ENCODE data around the gene ATXN7. TPM values are rescaled to one million over a fixed set of nuclear protein-coding genes. Genes with fewer than 3 reads are reported as not detected.

The ATXN7 gene
- total RNA-seq, 1 experiment from 2014 or later: 4.0 TPM

DNA sequence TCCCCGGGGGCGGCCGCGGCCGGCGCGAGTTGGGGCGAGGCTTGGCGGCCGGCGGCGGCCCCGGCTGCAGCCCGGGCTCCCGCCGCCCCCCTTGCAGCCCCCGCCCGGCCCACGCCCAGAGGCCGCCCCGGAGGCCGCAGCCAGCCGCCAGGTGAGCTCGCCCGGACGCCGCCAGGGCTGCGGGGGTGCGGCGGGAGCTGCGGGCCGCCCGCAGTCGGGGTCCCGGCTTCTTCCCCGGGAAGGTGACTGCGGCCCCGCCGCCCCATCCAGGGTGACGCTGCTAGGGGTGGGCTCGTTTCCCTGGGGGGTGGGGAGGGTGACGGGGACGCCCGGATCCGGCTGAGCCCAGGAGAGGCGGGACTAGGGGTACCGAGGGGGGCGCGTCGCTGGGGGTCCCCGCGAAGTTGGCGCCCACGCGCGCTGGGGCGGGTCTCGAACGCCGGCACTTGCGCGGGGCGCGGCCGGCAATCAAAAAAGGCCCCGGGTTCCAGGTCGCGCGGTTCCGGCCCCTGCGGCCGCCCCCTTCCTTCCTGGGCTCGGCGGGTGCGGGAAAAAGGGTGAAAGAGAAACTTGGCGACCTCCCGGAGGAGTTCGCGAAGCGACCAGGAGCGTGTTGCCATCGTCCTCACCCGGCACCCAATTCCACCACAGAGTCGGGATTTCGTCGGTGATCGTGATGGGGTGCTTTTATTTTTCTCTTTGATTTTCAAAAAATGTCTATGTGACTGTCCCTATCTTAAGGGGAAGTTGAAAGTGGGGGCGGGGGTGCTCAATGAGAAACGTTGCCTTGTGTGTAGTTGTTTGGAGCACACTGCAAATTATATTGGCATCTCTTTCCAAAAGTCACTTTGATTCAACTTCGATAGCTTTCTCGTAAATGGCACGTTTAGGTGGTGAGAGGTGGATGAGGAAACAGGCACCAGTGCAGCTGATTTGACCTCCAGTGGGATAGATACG lies 619 bp downstream of the ATXN7 start:
- DNase-seq (ENCODE audit: low spot score): no peak

DNA sequence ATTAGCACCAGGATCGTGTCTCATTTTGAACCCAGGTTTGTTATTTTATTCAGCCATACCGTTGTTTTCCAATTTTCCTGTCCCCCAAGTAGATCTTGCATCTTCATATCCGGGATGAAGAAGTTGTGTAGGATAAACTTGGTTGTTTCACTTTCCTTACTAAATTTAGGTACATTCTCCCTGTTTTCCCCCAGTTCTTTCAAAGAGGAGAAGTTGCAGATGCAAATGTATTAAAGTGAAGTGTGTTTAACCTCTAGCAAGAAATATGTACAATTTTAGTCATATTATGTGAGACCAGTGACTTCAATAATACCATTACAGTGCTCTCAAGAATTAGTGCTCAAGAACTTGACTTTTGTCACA lies 1.3 kb downstream of the ATXN7 start:
- DNase-seq (ENCODE audit: low spot score): no peak

DNA sequence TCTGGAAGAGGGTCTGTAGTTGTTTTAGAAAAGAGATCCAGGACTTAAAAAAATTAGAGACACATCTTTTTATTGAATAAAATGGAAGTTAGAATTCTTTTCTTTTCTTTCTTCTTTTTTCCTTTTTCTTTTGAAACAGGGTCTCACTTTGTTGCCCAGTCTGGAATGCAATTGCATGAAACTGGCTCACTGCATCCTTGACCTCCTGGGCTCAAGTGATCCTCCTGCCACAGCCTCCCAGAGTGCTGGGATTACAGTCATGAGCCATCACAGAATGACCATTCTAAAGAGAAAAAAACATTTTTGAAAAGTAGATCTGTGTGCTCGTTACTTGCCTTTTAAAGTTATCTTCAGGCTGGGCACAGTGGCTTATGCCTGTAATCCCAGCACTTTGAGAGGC lies 3.6 kb downstream of the ATXN7 start:
- DNase-seq (ENCODE audit: low spot score): no peak

DNA sequence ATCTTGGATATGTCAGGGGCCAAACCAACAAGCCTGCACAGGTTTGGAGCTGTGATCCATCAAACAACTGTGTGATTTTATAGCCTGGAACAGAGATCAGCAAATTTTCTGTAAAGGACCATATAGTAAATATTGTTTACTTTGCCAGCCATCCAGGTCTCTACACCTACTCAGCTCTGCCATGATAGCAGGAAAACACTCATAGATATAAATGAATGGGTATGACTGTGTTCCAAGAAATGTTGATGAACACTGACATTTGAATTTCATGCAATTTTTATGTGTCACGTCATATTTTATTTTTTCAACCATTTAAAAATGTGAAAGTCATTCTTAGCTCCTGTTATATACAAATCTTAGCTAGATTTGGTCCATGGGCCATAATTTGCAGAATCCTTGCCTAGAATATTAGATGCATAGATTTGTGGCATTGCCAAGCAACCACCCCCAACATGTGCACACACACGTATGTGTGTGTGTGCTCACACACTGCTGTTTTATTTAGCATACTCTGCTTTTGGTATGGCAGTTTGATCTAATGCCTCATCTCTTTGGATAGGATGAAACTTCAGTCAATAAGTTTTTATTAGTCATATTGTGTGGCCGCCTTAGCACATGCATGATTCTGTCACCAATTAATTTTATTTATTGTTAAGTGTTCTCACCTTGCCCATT lies 6.4 kb downstream of the ATXN7 start:
- DNase-seq (ENCODE audit: low spot score): no peak

DNA sequence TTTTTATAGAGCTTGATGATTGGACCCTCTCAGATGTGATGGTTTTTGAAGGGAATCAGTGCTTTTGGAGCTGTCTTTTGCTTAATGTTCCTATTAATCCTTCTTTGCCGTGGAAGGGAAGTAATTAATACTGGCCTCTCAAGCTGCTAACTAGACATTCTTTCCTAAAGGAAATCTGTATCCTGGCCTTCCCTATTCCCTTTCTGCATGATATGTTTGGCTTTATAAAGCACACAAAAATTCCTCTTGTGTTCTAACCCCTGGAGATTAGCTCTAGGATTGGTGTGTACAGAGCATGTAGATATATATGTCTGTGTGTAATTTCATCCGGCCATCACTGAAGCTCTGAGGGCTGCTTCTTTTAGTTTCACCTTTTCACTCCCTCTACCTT lies 6.9 kb downstream of the ATXN7 start:
- no peak for DNase-seq (ENCODE audit: low spot score)

DNA sequence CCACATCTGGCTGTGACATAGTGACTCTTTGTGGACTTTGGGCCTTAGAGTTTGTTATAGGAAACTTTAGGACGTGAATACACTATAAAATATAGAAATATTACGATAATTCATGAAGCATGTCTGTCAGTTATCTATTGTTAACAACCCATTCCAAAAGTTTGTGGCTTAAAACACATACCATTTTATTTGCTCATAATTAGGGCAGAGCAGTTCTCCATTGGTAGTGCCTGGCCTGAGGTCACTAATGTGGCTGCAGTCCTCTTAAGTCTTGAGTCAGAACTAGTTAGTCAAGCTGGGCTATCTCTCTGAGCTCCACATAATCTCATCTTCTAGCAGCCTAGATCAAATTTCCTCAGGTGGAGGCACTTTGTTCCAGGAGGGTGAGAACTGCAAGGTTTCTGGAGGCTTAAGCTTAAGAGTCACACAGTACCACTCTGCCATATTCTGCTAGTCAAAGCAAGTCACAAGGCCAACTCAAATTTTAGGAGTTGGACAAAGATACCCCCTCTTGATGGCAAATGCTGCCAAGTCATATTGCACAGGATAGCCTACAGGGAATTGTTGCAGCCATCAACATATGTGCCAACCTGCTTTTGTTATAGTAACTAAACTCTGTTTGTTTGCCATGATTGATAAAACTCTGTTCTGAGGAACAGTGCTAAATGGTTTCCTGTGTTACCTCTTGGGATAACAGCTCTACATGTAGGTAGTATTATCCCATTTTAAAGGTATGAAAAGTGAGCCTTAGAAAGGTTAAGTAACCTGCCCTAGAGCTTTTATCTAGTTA lies 8.7 kb downstream of the ATXN7 start:
- peak; percentile 21 for DNase-seq (ENCODE audit: low spot score)

DNA sequence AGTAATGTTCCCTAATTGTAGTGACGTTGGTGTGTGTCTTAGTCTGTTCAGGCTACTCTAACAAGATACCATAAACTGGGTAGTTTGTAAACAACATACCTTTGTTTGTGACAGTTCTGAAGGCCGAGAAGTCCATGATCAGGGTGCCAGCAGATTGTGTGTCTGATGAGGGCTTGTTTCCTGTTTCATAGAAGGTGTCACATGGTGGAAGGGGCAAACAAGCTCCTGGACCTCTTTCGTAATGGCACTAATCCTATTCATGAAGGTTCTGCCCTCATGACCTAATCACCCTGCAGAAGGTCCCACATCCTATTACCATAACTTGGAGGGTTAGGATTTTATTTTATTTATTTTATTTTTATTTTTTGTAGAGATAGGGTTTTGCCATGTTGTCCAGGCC lies 11.1 kb downstream of the ATXN7 start:
- no peak for DNase-seq (ENCODE audit: low spot score)

DNA sequence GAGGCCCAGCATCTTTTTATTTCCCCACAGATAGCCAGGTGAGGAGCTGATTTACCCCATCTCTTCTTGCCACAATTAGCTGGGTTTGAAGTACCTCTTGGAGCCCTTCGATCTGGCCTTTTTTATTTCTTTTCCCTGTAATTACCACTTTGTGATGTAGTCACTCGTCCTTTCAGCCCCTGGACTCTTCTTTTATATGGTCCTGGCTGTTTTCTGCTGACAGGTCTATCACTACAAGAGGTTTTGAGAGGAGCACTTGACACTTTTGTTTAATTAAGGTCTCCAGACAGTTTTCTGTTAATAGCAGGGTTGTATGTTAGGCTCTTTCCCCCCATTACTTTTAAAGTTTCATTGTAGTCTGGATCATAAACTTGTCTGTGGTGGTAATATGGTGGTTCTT lies 11.8 kb downstream of the ATXN7 start:
- no peak for DNase-seq (ENCODE audit: low spot score)

DNA sequence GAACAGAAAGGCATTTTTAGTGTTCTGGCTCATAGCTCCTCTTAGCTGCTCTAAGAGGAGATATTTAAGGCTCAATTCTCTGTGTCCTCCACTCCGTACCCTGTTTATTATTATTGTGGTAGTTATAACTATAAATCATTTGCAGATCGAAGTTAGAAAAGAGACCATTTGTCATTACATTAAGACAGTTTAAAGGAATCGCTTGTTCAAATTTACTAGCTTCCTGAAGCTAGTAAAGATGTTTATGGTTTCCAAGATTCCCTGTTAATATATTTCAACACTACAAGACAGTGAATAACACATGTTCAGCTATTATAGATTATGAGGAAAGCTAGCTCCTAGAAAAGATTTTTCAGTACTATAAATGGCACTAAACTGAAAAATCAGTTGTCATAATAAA lies 12.6 kb downstream of the ATXN7 start:
- DNase-seq (ENCODE audit: low spot score): no peak

DNA sequence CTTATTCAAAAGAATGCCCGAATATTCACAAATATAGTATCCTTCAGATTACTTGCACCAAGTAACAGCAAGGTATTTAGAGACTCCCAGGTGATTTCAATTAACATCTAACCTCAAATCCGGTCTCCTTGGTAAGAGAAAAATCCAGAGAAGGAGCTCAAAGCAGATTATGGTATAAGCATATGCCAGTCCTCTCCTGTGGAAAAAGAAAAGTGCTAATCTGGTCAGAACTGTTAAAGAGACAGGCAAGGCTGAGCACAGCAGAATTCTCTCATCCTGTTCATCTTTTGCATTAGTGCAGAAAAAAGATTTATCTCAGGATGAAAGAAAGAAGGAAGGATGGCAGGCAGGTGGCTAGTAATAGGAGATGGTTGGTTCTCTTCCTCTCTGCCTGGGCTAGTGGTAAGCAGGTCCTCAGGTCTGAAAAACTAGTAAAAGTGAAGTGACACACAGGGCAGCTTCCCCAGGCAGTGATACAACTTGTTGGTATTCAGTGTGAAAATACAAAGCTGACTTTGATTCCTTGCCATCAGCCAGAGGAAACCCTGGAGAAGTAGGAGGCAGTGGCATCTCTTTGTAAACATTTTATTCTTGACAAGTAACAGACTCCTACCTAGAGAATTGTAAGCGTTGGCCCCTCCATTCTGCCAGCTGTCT lies 14.2 kb downstream of the ATXN7 start:
- no peak for DNase-seq (ENCODE audit: low spot score)

DNA sequence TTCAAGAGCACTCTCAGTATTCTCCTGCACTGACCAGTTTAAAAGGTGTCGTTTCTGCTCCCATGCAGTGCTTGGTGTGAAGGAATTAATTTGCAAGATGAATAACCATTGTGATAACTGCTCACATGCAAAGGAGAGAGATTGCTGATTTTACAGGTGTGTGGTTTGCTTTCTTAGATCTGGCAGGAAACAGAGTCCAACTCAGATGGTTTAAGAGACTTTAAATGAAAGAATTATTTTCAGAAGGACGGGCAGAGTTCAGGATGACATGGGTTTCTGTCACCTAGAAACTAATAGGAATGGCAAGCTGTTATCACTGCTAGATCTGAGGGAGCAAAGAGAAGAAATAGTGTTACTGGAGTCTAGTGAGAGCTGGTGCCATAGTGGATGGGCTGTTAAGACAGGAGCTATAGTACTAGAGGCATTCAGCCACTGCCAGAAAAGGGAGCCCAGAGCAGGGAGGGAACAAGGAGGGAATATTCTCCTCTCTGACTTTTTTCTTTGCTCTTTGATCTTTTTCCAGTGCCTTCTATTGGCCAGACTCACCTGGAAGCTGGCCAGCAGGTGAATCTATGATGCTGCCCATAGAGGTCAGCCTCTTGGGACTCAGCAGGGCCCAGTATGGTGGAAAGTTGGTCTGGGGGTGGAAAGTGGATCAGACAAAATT lies 14.9 kb downstream of the ATXN7 start:
- no peak for DNase-seq (ENCODE audit: low spot score)

DNA sequence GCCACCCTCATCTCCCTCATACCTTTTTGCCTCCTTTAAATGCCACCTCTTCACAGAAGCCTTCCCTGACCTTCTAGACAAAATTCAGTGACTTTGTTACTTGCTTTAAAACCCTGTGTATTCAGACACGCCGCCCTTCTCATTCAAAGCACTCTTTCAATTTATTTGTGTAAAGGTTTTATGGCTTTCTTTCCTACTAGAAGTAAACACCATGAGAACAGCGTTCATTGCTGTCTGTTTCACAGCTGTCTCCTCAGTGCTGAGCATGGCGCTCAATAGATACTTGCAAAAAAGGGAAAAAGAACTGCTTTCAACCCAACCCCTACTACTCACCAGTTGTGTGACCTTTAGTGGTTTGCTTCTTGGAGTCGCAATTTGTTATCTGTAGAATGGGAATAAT lies 17.0 kb downstream of the ATXN7 start:
- no peak for DNase-seq (ENCODE audit: low spot score)

DNA sequence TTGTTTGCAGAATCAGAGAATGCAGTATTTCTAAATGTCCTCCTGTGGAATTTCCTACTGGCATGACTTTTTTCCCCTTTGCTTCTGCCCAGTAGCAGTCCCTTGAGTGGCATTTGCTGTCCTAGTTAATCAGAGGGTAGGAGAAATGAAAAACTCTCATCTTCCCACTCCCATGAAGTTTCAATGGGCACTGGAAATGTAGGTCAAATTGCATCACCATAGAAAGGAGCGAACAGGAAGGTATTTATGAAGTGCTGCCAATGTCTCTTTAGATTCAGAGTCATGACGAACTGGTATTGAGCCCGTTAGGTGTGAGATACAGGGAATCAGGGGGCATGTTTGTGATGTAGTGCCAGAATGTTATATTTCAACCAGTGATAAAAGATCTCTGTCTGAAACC lies 23.2 kb downstream of the ATXN7 start:
- DNase-seq (ENCODE audit: low spot score): no peak

DNA sequence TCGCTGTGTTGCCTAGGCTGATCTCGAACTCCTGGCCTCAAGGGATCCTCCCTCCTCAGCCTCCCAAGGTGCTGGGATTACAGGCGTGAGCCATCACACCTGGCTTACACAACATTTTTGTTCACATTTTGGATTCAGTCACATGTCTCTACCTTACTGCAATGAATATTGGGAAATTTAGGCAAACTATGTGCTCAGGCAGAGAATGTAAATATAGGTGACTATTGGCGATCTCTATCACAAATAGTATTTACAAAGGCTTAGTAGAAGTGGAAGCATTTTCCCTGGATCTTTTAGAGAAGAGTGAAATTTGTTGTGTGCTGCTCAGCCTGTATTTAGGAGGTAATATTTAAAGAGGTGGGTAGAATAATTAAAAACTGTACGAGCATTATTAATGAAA lies 27.9 kb downstream of the ATXN7 start:
- DNase-seq (ENCODE audit: low spot score): no peak

DNA sequence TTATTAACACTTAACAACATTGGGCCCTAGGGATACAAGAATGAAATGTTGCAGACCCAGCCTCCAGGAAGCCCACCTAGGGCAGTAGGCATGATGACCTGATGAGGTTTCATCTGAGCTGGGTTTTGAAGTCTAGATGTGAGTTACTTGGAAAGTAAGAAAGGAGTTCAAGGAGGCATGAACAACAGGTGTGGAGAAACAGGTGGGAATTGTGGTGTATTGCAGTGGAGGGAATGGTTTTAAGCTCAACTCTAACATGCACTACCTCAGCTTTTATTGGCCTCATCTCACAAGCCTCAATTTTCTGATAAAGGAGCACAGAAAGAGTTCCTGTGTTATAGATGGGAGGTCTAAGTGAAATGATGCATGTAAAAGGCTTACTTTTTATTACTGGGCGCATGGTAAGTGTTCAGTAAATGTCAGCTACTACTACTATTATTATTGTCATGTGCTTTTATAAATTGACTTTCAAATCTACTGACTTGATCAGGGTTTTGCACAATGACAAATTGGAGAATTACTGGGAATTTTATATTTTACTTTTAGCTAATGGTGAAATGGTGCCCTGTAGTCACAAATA lies 29.2 kb downstream of the ATXN7 start:
- DNase-seq (ENCODE audit: low spot score): no peak

DNA sequence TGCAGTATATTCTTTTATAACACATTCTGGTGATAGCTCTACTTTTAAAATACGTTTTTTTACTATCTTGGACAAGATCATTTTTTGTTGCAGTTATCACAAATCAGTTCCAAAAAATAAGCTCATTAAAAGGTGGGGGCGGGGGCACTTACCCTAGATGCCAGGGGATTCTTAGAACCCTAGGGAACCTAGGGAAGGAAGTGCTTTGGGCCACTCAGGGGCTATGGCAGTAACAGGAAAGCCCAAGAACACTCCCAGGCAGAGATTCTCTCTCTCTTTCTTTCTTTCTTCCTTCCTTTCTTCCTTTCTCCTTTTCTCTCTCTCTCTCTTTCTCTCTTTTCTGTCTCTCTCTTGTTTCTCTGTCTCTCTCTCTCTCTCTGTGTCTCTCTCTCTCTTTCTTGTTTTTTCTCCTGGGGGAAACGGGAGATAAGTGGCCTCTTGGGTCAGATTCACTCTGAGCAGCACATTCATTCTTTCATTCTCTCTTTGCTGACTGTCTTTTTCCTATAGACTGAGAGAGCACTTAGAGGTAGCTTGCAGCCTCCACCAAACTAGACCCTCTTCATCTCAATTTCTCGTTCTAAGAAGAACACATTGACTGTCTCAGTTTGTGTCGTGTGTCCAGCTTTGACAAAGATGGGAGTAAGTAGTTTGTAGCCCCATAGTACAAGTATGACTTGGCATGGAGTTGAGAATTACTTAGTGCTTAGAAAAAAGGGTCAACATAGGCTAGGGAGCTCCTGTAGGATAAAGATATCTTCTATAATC lies 31.9 kb downstream of the ATXN7 start:
- no peak for DNase-seq (ENCODE audit: low spot score)

DNA sequence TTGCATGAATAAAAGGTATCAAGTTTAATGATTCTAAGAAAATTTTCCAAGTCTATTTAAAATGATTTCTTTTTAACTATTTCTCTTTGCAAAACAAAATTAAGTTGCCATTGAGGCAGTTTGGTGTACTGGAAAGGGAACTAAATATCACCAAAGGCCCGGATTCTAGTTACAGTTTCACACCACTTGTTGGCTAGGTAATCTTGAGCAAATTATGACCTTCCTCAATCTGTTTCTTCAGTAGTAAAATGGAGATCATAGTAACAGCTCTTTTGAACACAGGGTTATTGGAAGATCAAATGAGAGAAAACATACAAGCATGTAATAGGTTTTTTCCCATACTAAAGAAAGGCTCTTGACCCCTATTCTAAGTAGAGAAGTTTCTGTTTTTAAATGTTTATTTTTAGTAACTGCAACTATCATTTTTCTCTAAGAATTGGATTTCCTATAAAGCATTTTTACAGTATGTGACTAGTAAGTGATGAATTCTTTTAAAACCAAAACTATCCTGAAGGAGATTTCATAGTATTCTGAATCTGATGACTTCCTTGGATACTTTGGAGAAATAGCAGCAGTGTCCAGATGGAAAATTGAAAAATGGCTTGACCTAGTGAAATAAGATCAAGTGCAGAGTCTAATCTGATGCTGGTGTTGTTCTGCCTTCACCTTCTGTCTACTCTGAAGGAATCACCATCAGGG lies 32.8 kb downstream of the ATXN7 start:
- DNase-seq (ENCODE audit: low spot score): no peak

DNA sequence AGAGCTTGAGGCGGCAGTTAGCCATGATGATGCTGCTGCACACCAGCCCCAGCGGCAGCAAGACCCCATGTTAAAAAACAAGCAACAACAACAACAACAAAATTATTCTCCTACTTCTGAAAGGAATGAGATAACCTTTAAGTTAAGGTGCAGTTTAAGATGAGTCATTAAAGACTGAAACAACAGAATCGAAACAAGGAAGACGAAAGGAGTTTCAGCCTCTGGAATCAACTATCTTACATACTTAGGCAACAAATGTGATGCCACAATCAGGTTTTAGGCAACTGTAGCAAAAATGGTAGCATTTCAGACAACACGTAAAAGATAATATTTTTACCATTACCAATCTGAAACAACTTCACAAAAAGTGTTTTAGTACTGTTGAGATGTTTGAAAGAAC lies 36.3 kb downstream of the ATXN7 start:
- DNase-seq (ENCODE audit: low spot score): no peak

DNA sequence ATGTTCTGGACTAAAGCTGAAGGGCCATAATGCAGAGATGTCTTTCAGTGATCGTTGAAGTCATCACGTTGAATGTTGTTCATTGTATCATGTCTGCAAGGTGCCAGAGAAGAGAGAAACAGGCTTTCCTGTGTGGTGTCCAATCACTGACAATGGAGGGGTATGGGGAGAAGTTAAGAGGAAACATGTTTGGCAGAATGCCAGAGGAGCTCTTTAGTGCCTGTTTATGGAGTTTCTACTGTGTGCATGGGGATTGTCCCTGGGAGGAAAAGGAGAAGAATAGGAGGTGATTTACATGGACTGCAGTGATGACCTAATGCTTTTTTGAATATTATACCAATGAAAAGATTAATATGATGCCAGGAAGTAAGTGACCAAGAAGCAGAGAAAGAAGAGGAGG lies 36.8 kb downstream of the ATXN7 start:
- DNase-seq (ENCODE audit: low spot score): no peak

All from H4 (cell line).